BE2C (cell line): ENCODE results near the gene UBE3B.

ENCODE experiments used
- DNase-seq: peaks from one replicate; pipeline ENCODE4 v3.0.0-alpha.2; 2020
- H3K27me3 ChIP-seq: fragments of 250-450 bp; sonication (Bioruptor Pico); 2 replicates; pipeline ENCODE4 v1.5.1; 2020; ENCODE audit warnings: mild to moderate bottlenecking
- H3K36me3 ChIP-seq: fragments of 250-450 bp; sonication (Bioruptor Pico); 2 replicates; pipeline ENCODE4 v1.5.1; 2020; ENCODE audit warnings: mild to moderate bottlenecking
- H3K4me1 ChIP-seq: fragments of 250-450 bp; sonication (Bioruptor Pico); 2 replicates; pipeline ENCODE4 v1.5.1; 2020
- H3K4me3 ChIP-seq: 2 replicates; pipeline ENCODE4 v1.5.1; 2011; ENCODE audit warnings: low read depth, low read length
- H3K9me3 ChIP-seq: fragments of 250-450 bp; sonication (Bioruptor Pico); 2 replicates; pipeline ENCODE4 v1.5.1; 2020
- TF ChIP-seq, protein P1 (sequence below): IDR thresholded peaks from 2 replicates; pipeline ENCODE4 v1.5.1; 2012; ENCODE audit warnings: mild to moderate bottlenecking, low read depth, low read length

The UBE3B gene

DNA sequence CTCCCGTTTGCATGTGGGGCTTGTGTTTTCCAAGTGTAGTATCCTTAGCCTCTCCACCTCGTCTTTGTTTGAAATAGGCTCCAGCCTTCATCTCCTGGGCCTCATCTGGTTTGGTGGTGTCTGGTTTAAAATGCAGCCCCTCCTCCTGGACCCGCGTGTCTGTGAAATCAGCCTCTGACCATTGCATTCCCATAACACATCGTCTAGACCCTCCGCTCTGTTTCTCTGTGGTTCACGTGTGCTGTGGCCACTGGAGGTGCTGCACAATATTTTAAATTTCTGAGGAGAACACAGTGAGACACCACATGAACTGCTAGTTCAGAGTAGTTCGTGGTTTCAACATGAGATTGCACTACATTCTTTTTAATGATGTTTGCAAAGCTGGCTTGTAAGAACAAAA is 35.6 kb downstream of the UBE3B start:
- H3K4me1 ChIP-seq: peaks cover 7% of the 10 kb centered on the region
- DNase-seq: no peak
- no peak overlapping the region for H3K4me3 ChIP-seq
- TF ChIP-seq, protein P1, sequence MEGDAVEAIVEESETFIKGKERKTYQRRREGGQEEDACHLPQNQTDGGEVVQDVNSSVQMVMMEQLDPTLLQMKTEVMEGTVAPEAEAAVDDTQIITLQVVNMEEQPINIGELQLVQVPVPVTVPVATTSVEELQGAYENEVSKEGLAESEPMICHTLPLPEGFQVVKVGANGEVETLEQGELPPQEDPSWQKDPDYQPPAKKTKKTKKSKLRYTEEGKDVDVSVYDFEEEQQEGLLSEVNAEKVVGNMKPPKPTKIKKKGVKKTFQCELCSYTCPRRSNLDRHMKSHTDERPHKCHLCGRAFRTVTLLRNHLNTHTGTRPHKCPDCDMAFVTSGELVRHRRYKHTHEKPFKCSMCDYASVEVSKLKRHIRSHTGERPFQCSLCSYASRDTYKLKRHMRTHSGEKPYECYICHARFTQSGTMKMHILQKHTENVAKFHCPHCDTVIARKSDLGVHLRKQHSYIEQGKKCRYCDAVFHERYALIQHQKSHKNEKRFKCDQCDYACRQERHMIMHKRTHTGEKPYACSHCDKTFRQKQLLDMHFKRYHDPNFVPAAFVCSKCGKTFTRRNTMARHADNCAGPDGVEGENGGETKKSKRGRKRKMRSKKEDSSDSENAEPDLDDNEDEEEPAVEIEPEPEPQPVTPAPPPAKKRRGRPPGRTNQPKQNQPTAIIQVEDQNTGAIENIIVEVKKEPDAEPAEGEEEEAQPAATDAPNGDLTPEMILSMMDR: no peak
- no peaks in the 10 kb centered on the region for H3K9me3 ChIP-seq
- no peaks in the 10 kb centered on the region for H3K27me3 ChIP-seq
- H3K36me3 ChIP-seq: peaks cover 12% of the 10 kb centered on the region

DNA sequence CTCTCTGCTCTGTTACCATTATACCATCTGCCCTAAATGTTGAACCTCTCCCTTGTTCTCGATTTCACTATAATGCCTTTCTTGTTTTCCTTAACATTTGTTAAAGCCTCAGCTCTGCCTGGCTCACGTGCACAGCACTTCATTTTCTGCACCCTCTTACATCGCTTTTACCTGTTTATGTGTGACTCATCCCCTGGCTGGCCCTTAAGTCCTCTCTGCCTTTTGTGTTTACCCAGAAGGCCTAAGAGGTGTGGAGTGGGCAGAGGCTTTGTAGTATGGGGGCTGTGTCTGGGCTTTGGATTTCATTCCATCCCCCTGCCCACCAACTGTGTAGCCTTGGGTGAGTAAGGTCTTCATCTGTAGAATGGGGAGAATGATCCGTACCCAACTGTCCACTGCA is 36.5 kb downstream of the UBE3B start:
- DNase-seq: no peak
- Histone ChIP-seq H3K9me3 (no peaks in the 10 kb centered on the region), H3K36me3 (peaks cover 12% of the 10 kb centered on the region), H3K4me3 (no peak overlapping the region), H3K27me3 (no peaks in the 10 kb centered on the region), H3K4me1 (peaks cover 16% of the 10 kb centered on the region)
- TF ChIP-seq, protein P1: no peak

DNA sequence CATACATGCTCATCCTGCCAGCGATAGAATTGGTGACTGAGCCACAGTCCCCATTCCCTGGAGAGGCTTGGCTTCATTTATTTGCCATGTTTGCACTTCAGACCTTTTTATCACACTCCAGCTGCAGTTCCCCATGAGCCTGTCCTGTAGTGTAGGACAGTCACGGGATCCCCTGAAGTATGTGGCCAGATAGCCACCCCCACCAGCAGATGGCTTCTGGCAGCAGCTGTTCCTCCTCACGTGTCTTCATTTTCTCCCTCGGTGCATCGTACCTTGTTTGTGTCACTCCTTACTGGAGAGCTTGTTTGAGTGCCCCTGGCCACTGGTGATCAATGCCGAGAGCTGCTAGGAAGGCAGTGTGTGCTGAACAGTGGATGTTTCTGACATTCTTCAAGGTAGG is 40.2 kb downstream of the UBE3B start:
- H3K36me3 ChIP-seq: peaks cover 7% of the 10 kb centered on the region
- DNase-seq: peak; percentile 49
- no peaks in the 10 kb centered on the region for H3K9me3 ChIP-seq
- TF ChIP-seq, protein P1: no peak
- H3K4me1 ChIP-seq: peaks cover 38% of the 10 kb centered on the region
- no peak overlapping the region for H3K4me3 ChIP-seq
- H3K27me3 ChIP-seq: no peaks in the 10 kb centered on the region

DNA sequence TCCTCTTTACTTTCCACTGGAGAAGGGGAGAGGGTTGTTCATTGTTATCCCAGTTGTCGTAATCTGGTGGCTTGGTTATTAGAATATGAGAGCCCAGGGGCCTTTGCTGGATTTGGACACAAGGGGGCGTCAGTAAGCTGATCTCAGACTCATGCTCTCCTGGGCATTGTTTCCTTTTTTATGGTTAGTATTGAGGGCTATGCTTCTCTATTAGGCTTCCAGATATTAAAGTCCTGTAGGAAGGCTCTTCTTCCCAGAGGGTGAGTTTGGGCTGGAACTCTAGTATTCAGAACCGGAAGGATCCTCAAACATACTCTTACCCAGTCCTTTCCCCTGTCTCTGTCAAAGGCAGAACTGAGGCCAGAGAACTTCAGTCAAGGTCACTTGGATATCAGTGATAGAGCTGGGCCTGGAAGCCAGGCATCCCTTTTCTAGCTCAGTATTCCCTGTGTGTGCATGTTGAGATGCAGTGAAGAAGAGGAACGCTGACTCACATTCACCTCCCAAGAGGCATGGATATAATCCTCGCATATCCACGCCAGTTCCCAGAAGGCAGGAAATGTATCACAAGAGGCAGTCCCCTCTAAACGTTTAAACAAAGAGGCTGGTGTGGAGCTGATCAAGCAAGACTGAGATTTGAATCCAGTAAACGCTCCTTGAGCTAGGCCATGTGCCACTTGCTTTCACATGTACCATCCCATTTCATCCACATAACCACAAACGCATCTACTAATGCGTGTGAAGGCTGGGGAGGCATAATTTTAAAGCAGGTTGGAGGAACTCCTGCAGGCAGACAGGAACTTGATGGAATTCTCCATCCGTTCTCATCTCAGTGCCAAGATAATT is 41.6 kb downstream of the UBE3B start:
- peak; percentile 82 for DNase-seq
- Histone ChIP-seq H3K9me3 (no peaks in the 10 kb centered on the region), H3K4me3 (no peak overlapping the region), H3K4me1 (peaks cover 51% of the 10 kb centered on the region), H3K36me3 (peaks cover 7% of the 10 kb centered on the region), H3K27me3 (no peaks in the 10 kb centered on the region)
- TF ChIP-seq, protein P1: peak; percentile 96

DNA sequence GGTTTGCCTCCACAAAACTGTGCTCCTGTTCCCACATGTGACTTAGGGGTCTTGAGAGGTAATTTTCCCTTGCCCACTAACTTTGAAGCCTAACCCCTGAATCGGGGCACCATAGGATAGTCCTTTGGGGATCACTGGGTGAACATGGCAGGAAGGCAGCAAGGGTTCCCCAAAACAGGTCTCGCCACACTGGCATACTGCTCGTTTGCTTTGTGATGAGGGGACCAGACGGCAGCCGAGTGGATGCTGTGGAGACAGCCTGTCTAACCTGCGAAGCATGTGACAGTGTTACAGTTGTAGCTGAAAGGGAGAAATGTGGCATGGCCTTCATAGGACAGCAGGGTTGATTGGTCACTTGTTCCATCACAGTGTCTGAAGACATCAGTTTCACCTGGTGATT is 42.4 kb downstream of the UBE3B start:
- Histone ChIP-seq H3K4me1 (peaks cover 53% of the 10 kb centered on the region), H3K4me3 (no peak overlapping the region), H3K36me3 (peaks cover 7% of the 10 kb centered on the region), H3K9me3 (no peaks in the 10 kb centered on the region), H3K27me3 (no peaks in the 10 kb centered on the region)
- TF ChIP-seq, protein P1: no peak
- DNase-seq: no peak

DNA sequence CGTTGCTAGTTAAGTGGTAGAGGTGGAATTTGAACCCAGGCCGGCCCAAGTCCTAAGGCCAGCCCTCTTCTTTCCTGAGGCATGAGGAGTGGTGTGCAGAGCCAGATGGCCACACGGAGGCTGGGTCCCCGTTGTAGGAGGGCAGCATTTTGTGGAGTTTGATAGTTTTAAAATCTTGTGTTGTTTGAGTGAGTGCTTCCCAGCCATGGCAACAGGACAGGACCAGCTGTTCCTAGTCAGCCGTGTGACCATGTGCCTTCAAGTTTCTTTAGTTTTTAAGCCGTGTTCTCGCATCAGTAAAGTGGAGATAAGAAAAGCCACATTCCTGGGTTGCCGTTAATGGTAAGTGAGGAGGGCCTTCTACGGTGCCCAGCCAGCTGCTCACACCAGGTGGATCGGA is 44.4 kb downstream of the UBE3B start:
- peaks cover 54% of the 10 kb centered on the region for H3K4me1 ChIP-seq
- H3K36me3 ChIP-seq: peaks cover 7% of the 10 kb centered on the region
- no peak overlapping the region for H3K4me3 ChIP-seq
- TF ChIP-seq, protein P1: no peak
- DNase-seq: no peak
- H3K27me3 ChIP-seq: no peaks in the 10 kb centered on the region
- H3K9me3 ChIP-seq: no peaks in the 10 kb centered on the region
